K562 (cell line): ENCODE measurements around the gene SYNGR4. TPM values are rescaled to one million over a fixed set of nuclear protein-coding genes. Genes with fewer than 3 reads are reported as not detected.
A peak's percentile ranks its signal among the peaks of the same experiment; 100 is the strongest.

ENCODE experiments used
- CBFA2T3 ChIP-seq: fragments of 450-650 bp; IDR thresholded peaks from 2 replicates; pipeline ENCODE4 v1.6.1; 2017
- CCAR2 ChIP-seq: fragments of 200-400 bp; formaldehyde crosslinking; IDR thresholded peaks from 2 replicates; pipeline ENCODE4 v1.6.1; 2017; ENCODE audit warnings: mild to moderate bottlenecking, low read depth, low read length
- CCNT2 ChIP-seq: IDR thresholded peaks from 2 replicates; pipeline ENCODE4 v1.6.1; 2011; ENCODE audit warnings: borderline replicate concordance, low read depth, mild to moderate bottlenecking, moderate library complexity, mixed read lengths, low read length; ENCODE audit not compliant: insufficient read length; ENCODE audit errors: extremely low read depth
- ELF2 ChIP-seq: fragments of 250-450 bp; sonication (Bioruptor Pico); IDR thresholded peaks from 2 replicates; pipeline ENCODE4 v1.5.0; 2021; ENCODE audit warnings: mild to moderate bottlenecking
- MEIS2 ChIP-seq: fragments of 450-650 bp; IDR thresholded peaks from 2 replicates; pipeline ENCODE4 v1.6.1; 2014; ENCODE audit warnings: mild to moderate bottlenecking; ENCODE audit not compliant: partially characterized antibody
- MTA3 ChIP-seq: fragments of 450-650 bp; formaldehyde crosslinking; IDR thresholded peaks from 2 replicates; pipeline ENCODE4 v1.6.1; 2017; ENCODE audit warnings: mild to moderate bottlenecking, borderline replicate concordance
- MYNN ChIP-seq, 2 experiments: sonication (generic); formaldehyde crosslinking in 1 of 2; IDR thresholded peaks; 2 replicates each; pipeline versions ENCODE4 v1.5.0 to v1.6.1; 2016 to 2020; ENCODE audit warnings: antibody characterized with exemption in 1 of 2, missing genetic modification reagents in 1 of 2
- NR2C2 ChIP-seq, 2 experiments: fragments of 200-800 bp in 1 of 2; sonication (Bioruptor generic) in 1 of 2; sonication (generic) in 1 of 2; formaldehyde crosslinking in 1 of 2; IDR thresholded peaks; 2 replicates each; pipeline versions ENCODE4 v1.6.1 to v1.8.0; 2016 to 2022; ENCODE audit warnings: mild to moderate bottlenecking in 1 of 2, missing compliant biosample characterization in 1 of 2, missing genetic modification characterization in 1 of 2, missing genetic modification reagents in 1 of 2
- POLR3G ChIP-seq: IDR thresholded peaks from 2 replicates; pipeline ENCODE4 v1.6.1; 2011; ENCODE audit not compliant: insufficient read length, insufficient replicate concordance; ENCODE audit errors: extremely low read depth
- SOX6 ChIP-seq: fragments of 450-650 bp; IDR thresholded peaks from 2 replicates; pipeline ENCODE4 v1.6.1; 2014; ENCODE audit warnings: mild to moderate bottlenecking
- SRSF7 ChIP-seq: fragments of 200-400 bp; formaldehyde crosslinking; optimal IDR thresholded peaks from 2 replicates; pipeline ENCODE3; 2017; ENCODE audit warnings: mild to moderate bottlenecking, low read depth, low read length
- STAT5B ChIP-seq: fragments of 250-450 bp; sonication (Bioruptor Pico); IDR thresholded peaks from 2 replicates; pipeline ENCODE4 v1.8.0; 2021; ENCODE audit warnings: mild to moderate bottlenecking, inconsistent platforms
- WHSC1 ChIP-seq: IDR thresholded peaks from one replicate; pipeline ENCODE4 v1.6.1; 2012; ENCODE audit warnings: low read length, control low read depth, inconsistent platforms
- XRCC5 ChIP-seq: fragments of 200-400 bp; formaldehyde crosslinking; IDR thresholded peaks from 2 replicates; pipeline ENCODE4 v1.6.1; 2017; ENCODE audit warnings: low read depth, mild to moderate bottlenecking, low read length
- ZBED1 ChIP-seq: IDR thresholded peaks from 2 replicates; pipeline ENCODE4 v1.6.1; 2014
- ZNF12 ChIP-seq: sonication (generic); formaldehyde crosslinking; IDR thresholded peaks from 2 replicates; pipeline ENCODE4 v1.4.0; 2020; ENCODE audit warnings: mild to moderate bottlenecking, missing genetic modification reagents
- ZNF408 ChIP-seq: fragments of 250-450 bp; sonication (Bioruptor Pico); IDR thresholded peaks from 2 replicates; pipeline ENCODE4 v1.4.0; 2020; ENCODE audit warnings: low read depth, mild to moderate bottlenecking, moderate library complexity
- ZNF76 ChIP-seq: fragments of 250-450 bp; sonication (Bioruptor Pico); IDR thresholded peaks from 2 replicates; pipeline ENCODE4 v1.4.0; 2020; ENCODE audit warnings: mild to moderate bottlenecking, moderate library complexity, borderline replicate concordance
- ZSCAN29 ChIP-seq: fragments of 450-650 bp; IDR thresholded peaks from 2 replicates; pipeline ENCODE4 v1.6.1; 2017
- polyA plus RNA-seq, 8 experiments: library from polyadenylated mRNA; depleted of rRNA in 4 of 8; stranded (reverse) in 5 of 8; unstranded in 3 of 8; fragments of >200 nt; fragmentation: Nextera tagmentation in 2 of 8; fragmentation: Illumina TruSeq in 1 of 8; extraction: Ambion mirVana in 2 of 8; extraction: Trizol in 1 of 8; gene quantifications; 2 replicates each; pipeline versions ENCODE4 v1.2.1 to v1.2.3, GENCODE V29; 2011 to 2014; ENCODE audit warnings: inconsistent platforms in 1 of 8, missing spikeins in 1 of 8
- total RNA-seq, 7 experiments: library from RNA; depleted of rRNA in 6 of 7; stranded (reverse); fragments of >200 nt in 6 of 7; fragmentation: Illumina TruSeq in 2 of 7; extraction: Trizol in 2 of 7; gene quantifications; 2 replicates each; pipeline versions ENCODE4 v1.2.1 to v1.2.3, GENCODE V29; 2011 to 2021; ENCODE audit warnings: low replicate concordance in 1 of 7
- TF ChIP-seq, protein P1 (sequence below): sonication (generic); formaldehyde crosslinking; IDR thresholded peaks from 2 replicates; pipeline ENCODE4 v1.8.0; 2023; ENCODE audit warnings: mild to moderate bottlenecking, missing genetic modification reagents
- TF ChIP-seq, protein P2 (sequence below), 2 experiments: fragments of 450-650 bp in 1 of 2; sonication (generic) in 1 of 2; formaldehyde crosslinking; conservative IDR thresholded peaks; 2 replicates each; pipeline versions ENCODE4 v1.4.0 to v1.8.1; 2020 to 2022; ENCODE audit warnings: mild to moderate bottlenecking in 1 of 2, missing genetic modification reagents in 1 of 2
- TF ChIP-seq, protein P3 (sequence below): fragments of 250-450 bp; sonication (Bioruptor Pico); IDR thresholded peaks from 2 replicates; pipeline ENCODE4 v1.4.0; 2020; ENCODE audit warnings: mild to moderate bottlenecking, moderate library complexity, borderline replicate concordance

The SYNGR4 gene
- total and polyA plus RNA-seq, 9 of the 15 experiments (the other 6 are each of a cell fraction or from before 2014, with no cell fraction given): 0.07 to 0.14 TPM; not detected in 7

DNA sequence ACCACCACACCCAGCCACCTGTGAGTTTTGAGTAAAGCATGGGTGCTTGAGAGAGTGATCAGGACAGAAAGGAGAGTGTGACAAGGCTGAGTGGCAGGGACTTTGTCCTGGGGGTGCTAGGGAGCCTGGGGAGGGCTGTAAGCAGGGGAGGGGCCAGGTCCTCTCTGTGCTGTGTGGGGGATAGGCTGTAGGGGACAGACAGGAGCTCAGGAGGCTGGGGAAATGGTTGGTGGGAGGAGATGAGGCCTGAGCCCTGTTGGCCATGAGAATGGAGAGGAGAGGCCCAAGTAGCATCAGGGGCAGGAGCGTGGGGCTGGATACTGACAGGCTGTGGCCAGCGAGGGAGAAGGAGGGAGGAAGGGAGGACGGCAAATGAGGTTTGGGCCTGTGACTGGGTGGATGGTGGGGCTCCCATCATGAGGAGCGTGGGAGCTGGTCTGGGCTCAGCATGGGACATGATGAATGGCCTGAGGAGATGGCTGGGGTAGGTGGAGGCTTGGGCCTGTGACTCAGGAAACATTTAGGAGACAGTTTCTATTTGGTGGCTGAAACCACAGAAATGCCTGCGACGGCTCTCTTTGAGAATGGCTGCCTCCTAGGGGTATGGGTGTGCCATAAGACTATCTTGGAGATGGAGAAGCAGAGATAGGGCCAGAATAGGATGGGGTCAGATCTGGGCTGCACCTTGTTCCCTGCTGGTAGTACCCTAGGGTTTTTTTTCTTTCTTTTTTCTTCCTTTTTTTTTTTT, 54.3 kb downstream of the SYNGR4 start (continued):
- TF ChIP-seq WHSC1: no peak
- TF ChIP-seq, protein P1, sequence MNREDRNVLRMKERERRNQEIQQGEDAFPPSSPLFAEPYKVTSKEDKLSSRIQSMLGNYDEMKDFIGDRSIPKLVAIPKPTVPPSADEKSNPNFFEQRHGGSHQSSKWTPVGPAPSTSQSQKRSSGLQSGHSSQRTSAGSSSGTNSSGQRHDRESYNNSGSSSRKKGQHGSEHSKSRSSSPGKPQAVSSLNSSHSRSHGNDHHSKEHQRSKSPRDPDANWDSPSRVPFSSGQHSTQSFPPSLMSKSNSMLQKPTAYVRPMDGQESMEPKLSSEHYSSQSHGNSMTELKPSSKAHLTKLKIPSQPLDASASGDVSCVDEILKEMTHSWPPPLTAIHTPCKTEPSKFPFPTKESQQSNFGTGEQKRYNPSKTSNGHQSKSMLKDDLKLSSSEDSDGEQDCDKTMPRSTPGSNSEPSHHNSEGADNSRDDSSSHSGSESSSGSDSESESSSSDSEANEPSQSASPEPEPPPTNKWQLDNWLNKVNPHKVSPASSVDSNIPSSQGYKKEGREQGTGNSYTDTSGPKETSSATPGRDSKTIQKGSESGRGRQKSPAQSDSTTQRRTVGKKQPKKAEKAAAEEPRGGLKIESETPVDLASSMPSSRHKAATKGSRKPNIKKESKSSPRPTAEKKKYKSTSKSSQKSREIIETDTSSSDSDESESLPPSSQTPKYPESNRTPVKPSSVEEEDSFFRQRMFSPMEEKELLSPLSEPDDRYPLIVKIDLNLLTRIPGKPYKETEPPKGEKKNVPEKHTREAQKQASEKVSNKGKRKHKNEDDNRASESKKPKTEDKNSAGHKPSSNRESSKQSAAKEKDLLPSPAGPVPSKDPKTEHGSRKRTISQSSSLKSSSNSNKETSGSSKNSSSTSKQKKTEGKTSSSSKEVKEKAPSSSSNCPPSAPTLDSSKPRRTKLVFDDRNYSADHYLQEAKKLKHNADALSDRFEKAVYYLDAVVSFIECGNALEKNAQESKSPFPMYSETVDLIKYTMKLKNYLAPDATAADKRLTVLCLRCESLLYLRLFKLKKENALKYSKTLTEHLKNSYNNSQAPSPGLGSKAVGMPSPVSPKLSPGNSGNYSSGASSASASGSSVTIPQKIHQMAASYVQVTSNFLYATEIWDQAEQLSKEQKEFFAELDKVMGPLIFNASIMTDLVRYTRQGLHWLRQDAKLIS: no peak
- no peak for TF ChIP-seq ZSCAN29
- no peak for TF ChIP-seq MTA3
- TF ChIP-seq CBFA2T3: no peak
- TF ChIP-seq STAT5B (CRISPR knock-in tag): no peak
- TF ChIP-seq, protein P2, sequence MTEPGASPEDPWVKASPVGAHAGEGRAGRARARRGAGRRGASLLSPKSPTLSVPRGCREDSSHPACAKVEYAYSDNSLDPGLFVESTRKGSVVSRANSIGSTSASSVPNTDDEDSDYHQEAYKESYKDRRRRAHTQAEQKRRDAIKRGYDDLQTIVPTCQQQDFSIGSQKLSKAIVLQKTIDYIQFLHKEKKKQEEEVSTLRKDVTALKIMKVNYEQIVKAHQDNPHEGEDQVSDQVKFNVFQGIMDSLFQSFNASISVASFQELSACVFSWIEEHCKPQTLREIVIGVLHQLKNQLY (CRISPR knock-in tag; conservative IDR thresholded peaks at IDR 0.05): no peak
- TF ChIP-seq ZBED1: no peak
- no peak for TF ChIP-seq MYNN (IDR thresholded peaks at IDR 0.05)
- no peak for TF ChIP-seq MYNN (CRISPR knock-in tag; IDR thresholded peaks at IDR 0.05)
- no peak for TF ChIP-seq CCAR2
- TF ChIP-seq CCNT2: no peak
- TF ChIP-seq SOX6: no peak
- no peak for TF ChIP-seq SRSF7
- TF ChIP-seq, protein P3, sequence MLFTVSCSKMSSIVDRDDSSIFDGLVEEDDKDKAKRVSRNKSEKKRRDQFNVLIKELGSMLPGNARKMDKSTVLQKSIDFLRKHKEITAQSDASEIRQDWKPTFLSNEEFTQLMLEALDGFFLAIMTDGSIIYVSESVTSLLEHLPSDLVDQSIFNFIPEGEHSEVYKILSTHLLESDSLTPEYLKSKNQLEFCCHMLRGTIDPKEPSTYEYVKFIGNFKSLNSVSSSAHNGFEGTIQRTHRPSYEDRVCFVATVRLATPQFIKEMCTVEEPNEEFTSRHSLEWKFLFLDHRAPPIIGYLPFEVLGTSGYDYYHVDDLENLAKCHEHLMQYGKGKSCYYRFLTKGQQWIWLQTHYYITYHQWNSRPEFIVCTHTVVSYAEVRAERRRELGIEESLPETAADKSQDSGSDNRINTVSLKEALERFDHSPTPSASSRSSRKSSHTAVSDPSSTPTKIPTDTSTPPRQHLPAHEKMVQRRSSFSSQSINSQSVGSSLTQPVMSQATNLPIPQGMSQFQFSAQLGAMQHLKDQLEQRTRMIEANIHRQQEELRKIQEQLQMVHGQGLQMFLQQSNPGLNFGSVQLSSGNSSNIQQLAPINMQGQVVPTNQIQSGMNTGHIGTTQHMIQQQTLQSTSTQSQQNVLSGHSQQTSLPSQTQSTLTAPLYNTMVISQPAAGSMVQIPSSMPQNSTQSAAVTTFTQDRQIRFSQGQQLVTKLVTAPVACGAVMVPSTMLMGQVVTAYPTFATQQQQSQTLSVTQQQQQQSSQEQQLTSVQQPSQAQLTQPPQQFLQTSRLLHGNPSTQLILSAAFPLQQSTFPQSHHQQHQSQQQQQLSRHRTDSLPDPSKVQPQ (CRISPR knock-in tag): no peak
- TF ChIP-seq XRCC5: no peak
- TF ChIP-seq POLR3G: no peak
- no peak for TF ChIP-seq NR2C2 (CRISPR knock-in tag; IDR thresholded peaks at IDR 0.05)
- no peak for TF ChIP-seq NR2C2 (tag; IDR thresholded peaks at IDR 0.05)
- 0 out of 2 replicates have a peak, but pooled peaks have one; percentile 14 for TF ChIP-seq ELF2 (CRISPR knock-in tag)
- TF ChIP-seq ZNF76: no peak
- no peak for TF ChIP-seq ZNF12 (CRISPR knock-in tag)
- TF ChIP-seq ZNF408: no peak
- TF ChIP-seq MEIS2: peak; percentile 97
